Omental fat pad (tissue), 4 donors: Measurements from ENCODE around the gene ITGB2. TPM values are rescaled to one million over a fixed set of nuclear protein-coding genes. Genes with fewer than 3 reads are reported as not detected.
A peak's percentile ranks its signal among the peaks of the same experiment; 100 is the strongest.

Experiments used
- ATAC-seq: fragments of 150-250 bp; one replicate; pipeline ENCODE4 v1.9.1; 2016; ENCODE audit warnings: mild to moderate bottlenecking, moderate library complexity; ENCODE audit not compliant: low FRiP score
- DNase-seq: peaks from one replicate; pipeline ENCODE4 v3.0.0-alpha.2; 2019; ENCODE audit warnings: low spot score
- CTCF ChIP-seq, 3 donors: fragments of 450-650 bp; IDR thresholded peaks; one replicate each; pipeline ENCODE4 v1.5.1; 2016 to 2017; ENCODE audit warnings: antibody characterized with exemption in 3 of 3, mild to moderate bottlenecking in 3 of 3, moderate library complexity in 2 of 3
- total RNA-seq, 4 donors: library from RNA; depleted of rRNA; stranded (reverse); fragments of >200 nt; gene quantifications; one replicate each; pipeline ENCODE4 v1.1.0, GENCODE V29; 2016

ITGB2 gene
- total RNA-seq, 4 donors from 2014 or later, result 98.5 to 581 (median 217) TPM

- DNase-seq (no peak), ATAC-seq (no peak)
- TF ChIP-seq CTCF (IDR thresholded peaks at IDR 0.05), result no peak
Measured at GRCh38 chr21:44874240-44874496, 46.5 kb downstream of the ITGB2 start.

GRCh38 chr21:44873356-44874239 is 47.1 kb downstream of the ITGB2 start, which contains the start of gene PTTG1IP:
PTTG1IP (minus strand) TSS chr21:44873690; CDS start chr21:44873616, 74 bp downstream.
- ATAC-seq (peak; percentile 72), DNase-seq (peak; percentile 94)
- TF ChIP-seq CTCF (IDR thresholded peaks at IDR 0.05), result no peak

GRCh38 chr21:44872649-44873355 is 47.9 kb downstream of the ITGB2 start:
- DNase-seq, result no peak
- no peak for TF ChIP-seq CTCF (IDR thresholded peaks at IDR 0.05)
- ATAC-seq, result no peak

- DNase-seq (no peak), ATAC-seq (no peak)
- TF ChIP-seq CTCF (IDR thresholded peaks at IDR 0.05), result no peak
Measured at GRCh38 chr21:44872323-44872648, 48.4 kb downstream of the ITGB2 start.

GRCh38 chr21:44871576-44872269 is 49.0 kb downstream of the ITGB2 start:
- DNase-seq, result peak; percentile 62
- peak; percentile 37 for ATAC-seq
- no peak for TF ChIP-seq CTCF (IDR thresholded peaks at IDR 0.05)

GRCh38 chr21:44870748-44871495 is 49.8 kb downstream of the ITGB2 start:
- no peak for TF ChIP-seq CTCF (IDR thresholded peaks at IDR 0.05)
- no peak for DNase-seq
- ATAC-seq, result no peak
